Measurements from ENCODE around the gene PPP2R5C. TPM values are rescaled to one million over a fixed set of nuclear protein-coding genes. Genes with fewer than 3 reads are reported as not detected.

The PPP2R5C gene
- polyA plus RNA-seq, 1 donor from 2014 or later, result 111 TPM

GRCh38 chr14:101922866-101923265 lies 161.4 kb downstream of the PPP2R5C start:
- no peaks in the 10 kb centered on the region for H3K9me3 ChIP-seq (ENCODE audit: low read length)
- no peaks in the 10 kb centered on the region for H3K79me2 ChIP-seq (replicated peaks; ENCODE audit: insufficient read depth, low read length)
- TF ChIP-seq CTCF (IDR thresholded peaks at IDR 0.05; ENCODE audit: poor library complexity, severe bottlenecking) (no peak), RAD21 (conservative IDR thresholded peaks at IDR 0.05) (no peak), EP300 (conservative IDR thresholded peaks at IDR 0.05; ENCODE audit: poor library complexity, severe bottlenecking) (no peak), MXI1 (conservative IDR thresholded peaks at IDR 0.05; ENCODE audit: poor library complexity, severe bottlenecking) (no peak), EZH2 (IDR thresholded peaks at IDR 0.05; ENCODE audit: borderline replicate concordance, insufficient read depth, low read length, poor library complexity, severe bottlenecking) (no peak), SMC3 (conservative IDR thresholded peaks at IDR 0.05; ENCODE audit: poor library complexity) (no peak), POLR2AphosphoS5 (IDR thresholded peaks at IDR 0.05) (no peak)
- no peak overlapping the region for H3K27ac ChIP-seq (ENCODE audit: low read length)
- H3K36me3 ChIP-seq (ENCODE audit: insufficient read depth, low read length), result no peaks in the 10 kb centered on the region
- H3K4me2 ChIP-seq (ENCODE audit: low read length), result no peak overlapping the region
- H3K9me2 ChIP-seq (ENCODE audit: insufficient read depth, low read length), result no peaks in the 10 kb centered on the region
- H3K27me3 ChIP-seq (ENCODE audit: insufficient read depth, low read depth, low read length), result no peaks in the 10 kb centered on the region
- no peak overlapping the region for H3K4me3 ChIP-seq (ENCODE audit: low read length)
- no peaks in the 10 kb centered on the region for H3F3A ChIP-seq (ENCODE audit: insufficient read depth, low read length, poor library complexity, severe bottlenecking)
- no peak overlapping the region for H3K9ac ChIP-seq (ENCODE audit: low read length)
- H4K20me1 ChIP-seq (ENCODE audit: insufficient read depth), result no peaks in the 10 kb centered on the region
- H2AFZ ChIP-seq (ENCODE audit: low read depth, low read length), result no peak overlapping the region

- Histone ChIP-seq H3F3A (ENCODE audit: insufficient read depth, low read length, poor library complexity, severe bottlenecking) (no peaks in the 10 kb centered on the region), H3K79me2 (replicated peaks; ENCODE audit: insufficient read depth, low read length) (no peaks in the 10 kb centered on the region), H3K9ac (ENCODE audit: low read length) (no peak overlapping the region), H2AFZ (ENCODE audit: low read depth, low read length) (no peak overlapping the region), H4K20me1 (ENCODE audit: insufficient read depth) (no peaks in the 10 kb centered on the region), H3K36me3 (ENCODE audit: insufficient read depth, low read length) (no peaks in the 10 kb centered on the region), H3K4me3 (ENCODE audit: low read length) (no peak overlapping the region), H3K27me3 (ENCODE audit: insufficient read depth, low read depth, low read length) (no peaks in the 10 kb centered on the region), H3K9me2 (ENCODE audit: insufficient read depth, low read length) (no peaks in the 10 kb centered on the region), H3K4me2 (ENCODE audit: low read length) (no peak overlapping the region), H3K27ac (ENCODE audit: low read length) (no peak overlapping the region), H3K9me3 (ENCODE audit: low read length) (no peaks in the 10 kb centered on the region)
- TF ChIP-seq TAF1 (IDR thresholded peaks at IDR 0.05; ENCODE audit: low read depth) (no peak), SMC3 (conservative IDR thresholded peaks at IDR 0.05; ENCODE audit: poor library complexity) (no peak), EZH2 (IDR thresholded peaks at IDR 0.05; ENCODE audit: borderline replicate concordance, insufficient read depth, low read length, poor library complexity, severe bottlenecking) (no peak), EP300 (conservative IDR thresholded peaks at IDR 0.05; ENCODE audit: poor library complexity, severe bottlenecking) (no peak), RAD21 (conservative IDR thresholded peaks at IDR 0.05) (no peak), CTCF (IDR thresholded peaks at IDR 0.05; ENCODE audit: poor library complexity, severe bottlenecking) (no peak), POLR2AphosphoS5 (IDR thresholded peaks at IDR 0.05) (no peak), REST (IDR thresholded peaks at IDR 0.05; ENCODE audit: borderline replicate concordance) (no peak), MXI1 (conservative IDR thresholded peaks at IDR 0.05; ENCODE audit: poor library complexity, severe bottlenecking) (no peak)
Measured at GRCh38 chr14:101925152-101925551, 163.6 kb downstream of the PPP2R5C start.
